MM.1S (cell line): ENCODE measurements around the gene UBE2D1.

Experiments used
- DNase-seq: peaks from one replicate; pipeline ENCODE4 v3.0.0-alpha.2; 2015
- H2AFZ ChIP-seq: fragments of 300-600 bp; sonication (generic); 2 replicates; pipeline ENCODE4 v1.6.0; 2016; ENCODE audit warnings: antibody characterized with exemption, low read length
- H3F3A ChIP-seq: fragments of 300-600 bp; sonication (generic); 2 replicates; pipeline ENCODE4 v1.6.1; 2016; ENCODE audit warnings: mild to moderate bottlenecking, antibody characterized with exemption, low read length, moderate library complexity, mixed read lengths; ENCODE audit not compliant: insufficient read depth
- H3K27ac ChIP-seq: fragments of 300-600 bp; sonication (generic); 2 replicates; pipeline ENCODE4 v1.5.1; 2016; ENCODE audit warnings: mild to moderate bottlenecking, low read length
- H3K27me3 ChIP-seq: fragments of 300-600 bp; sonication (generic); replicated peaks from 2 replicates; pipeline ENCODE4 v1.6.0; 2016; ENCODE audit warnings: low read length; ENCODE audit not compliant: insufficient read depth
- H3K36me3 ChIP-seq: fragments of 300-600 bp; sonication (generic); replicated peaks from 2 replicates; pipeline ENCODE4 v1.6.1; 2016; ENCODE audit warnings: mild to moderate bottlenecking, low read length, mixed read lengths; ENCODE audit not compliant: insufficient read depth
- H3K4me1 ChIP-seq: fragments of 300-600 bp; sonication (generic); 2 replicates; pipeline ENCODE4 v1.6.1; 2016; ENCODE audit warnings: low read length, mixed read lengths
- H3K4me2 ChIP-seq: fragments of 300-600 bp; sonication (generic); 2 replicates; pipeline ENCODE4 v1.6.0; 2016; ENCODE audit warnings: low read depth, low read length
- H3K4me3 ChIP-seq: fragments of 300-600 bp; sonication (generic); 2 replicates; pipeline ENCODE4 v1.5.1; 2016; ENCODE audit warnings: low read length, mixed read lengths
- H3K79me2 ChIP-seq: fragments of 300-600 bp; sonication (generic); 2 replicates; pipeline ENCODE4 v1.6.1; 2016; ENCODE audit warnings: mixed run types, low read length, mixed read lengths
- H3K9ac ChIP-seq: fragments of 300-600 bp; sonication (generic); 2 replicates; pipeline ENCODE4 v1.6.1; 2016; ENCODE audit warnings: low read length, mixed read lengths
- H3K9me2 ChIP-seq: fragments of 300-600 bp; sonication (generic); replicated peaks from 2 replicates; pipeline ENCODE4 v1.6.1; 2016; ENCODE audit warnings: mild to moderate bottlenecking, low read length, mixed read lengths; ENCODE audit not compliant: insufficient read depth
- H3K9me3 ChIP-seq: fragments of 300-600 bp; sonication (generic); replicated peaks from 2 replicates; pipeline ENCODE4 v1.6.1; 2016; ENCODE audit warnings: mild to moderate bottlenecking, low read length, mixed read lengths; ENCODE audit not compliant: insufficient read depth
- H4K20me1 ChIP-seq: fragments of 300-600 bp; sonication (generic); 2 replicates; pipeline ENCODE4 v1.6.1; 2016; ENCODE audit warnings: mild to moderate bottlenecking, low read length, moderate library complexity, mixed read lengths; ENCODE audit not compliant: insufficient read depth
- CTCF ChIP-seq: fragments of 300-600 bp; sonication (generic); IDR thresholded peaks from 2 replicates; pipeline ENCODE4 v1.5.1; 2016; ENCODE audit warnings: antibody characterized with exemption, low read length, mixed read lengths
- EZH2 ChIP-seq: fragments of 300-600 bp; sonication (generic); optimal IDR thresholded peaks from 2 replicates; pipeline ENCODE3; 2017; ENCODE audit warnings: low read depth, mild to moderate bottlenecking, antibody characterized with exemption, low read length, mixed read lengths
- EZH2phosphoT487 ChIP-seq: fragments of 300-600 bp; sonication (generic); IDR thresholded peaks from 2 replicates; pipeline ENCODE4 v1.6.1; 2018; ENCODE audit warnings: antibody characterized with exemption, low read length

UBE2D1 gene

GRCh38 chr10:58362027-58362789, 27.4 kb downstream of the UBE2D1 start:
- H2AFZ ChIP-seq = no peak overlapping the region
- no peaks in the 10 kb centered on the region for H4K20me1 ChIP-seq
- no peak overlapping the region for H3K4me2 ChIP-seq
- H3K9ac ChIP-seq = no peak overlapping the region
- no peak overlapping the region for H3K27ac ChIP-seq
- H3K36me3 ChIP-seq = no peaks in the 10 kb centered on the region
- H3F3A ChIP-seq = no peaks in the 10 kb centered on the region
- no peak overlapping the region for H3K4me3 ChIP-seq
- TF ChIP-seq EZH2phosphoT487 (no peak), CTCF (no peak), EZH2 (no peak)
- H3K4me1 ChIP-seq = no peaks in the 10 kb centered on the region
- no peaks in the 10 kb centered on the region for H3K27me3 ChIP-seq
- H3K9me2 ChIP-seq = no peaks in the 10 kb centered on the region
- H3K79me2 ChIP-seq = peaks cover 4% of the 10 kb centered on the region; the same call in 1 of the 2 replicates
- H3K9me3 ChIP-seq = no peaks in the 10 kb centered on the region
- DNase-seq = no peak

GRCh38 chr10:58367069-58367468, 32.3 kb downstream of the UBE2D1 start:
- H2AFZ ChIP-seq = no peak overlapping the region
- H3K4me3 ChIP-seq = no peak overlapping the region
- H3K4me1 ChIP-seq = no peaks in the 10 kb centered on the region
- no peaks in the 10 kb centered on the region for H3K27me3 ChIP-seq
- no peak for DNase-seq
- no peaks in the 10 kb centered on the region for H3K9me2 ChIP-seq
- H3K27ac ChIP-seq = no peak overlapping the region
- TF ChIP-seq EZH2 = no peak
- no peak for TF ChIP-seq CTCF
- TF ChIP-seq EZH2phosphoT487 = no peak
- H3K79me2 ChIP-seq = no peaks in the 10 kb centered on the region
- H3K9ac ChIP-seq = no peak overlapping the region
- H3K9me3 ChIP-seq = no peaks in the 10 kb centered on the region
- no peaks in the 10 kb centered on the region for H3F3A ChIP-seq
- H3K4me2 ChIP-seq = no peak overlapping the region
- no peaks in the 10 kb centered on the region for H3K36me3 ChIP-seq
- no peaks in the 10 kb centered on the region for H4K20me1 ChIP-seq

GRCh38 chr10:58371473-58371872, 36.7 kb downstream of the UBE2D1 start:
- Histone ChIP-seq H3K27ac (no peak overlapping the region), H3K79me2 (no peaks in the 10 kb centered on the region), H3F3A (no peaks in the 10 kb centered on the region), H3K27me3 (no peaks in the 10 kb centered on the region), H3K9ac (no peak overlapping the region), H3K9me2 (no peaks in the 10 kb centered on the region), H3K36me3 (no peaks in the 10 kb centered on the region), H3K4me3 (no peak overlapping the region), H3K9me3 (no peaks in the 10 kb centered on the region), H3K4me1 (peaks cover 6% of the 10 kb centered on the region), H2AFZ (no peak overlapping the region), H4K20me1 (no peaks in the 10 kb centered on the region), H3K4me2 (no peak overlapping the region)
- no peak for DNase-seq
- TF ChIP-seq CTCF (no peak), EZH2phosphoT487 (no peak), EZH2 (no peak)
